Measurements from ENCODE around the gene OXLD1.

OXLD1 gene

GRCh38 chr17:81666342-81667191 is at the start of gene OXLD1, which contains the start of gene CCDC137:
OXLD1 (minus strand) TSS chr17:81666605; CDS start chr17:81666577, 28 bp downstream.
CCDC137 (plus strand) TSS chr17:81666737; CDS start chr17:81666767, 30 bp downstream.
- peak; percentile 90 for DNase-seq (ENCODE audit: low read depth)

GRCh38 chr17:81715107-81715871 is 48.9 kb upstream of the OXLD1 start:
- no peak for DNase-seq (ENCODE audit: low read depth)

- DNase-seq (ENCODE audit: low read depth), result no peak
Observed at GRCh38 chr17:81714412-81715106, 48.2 kb upstream of the OXLD1 start.

- DNase-seq (ENCODE audit: low read depth), result no peak
Observed at GRCh38 chr17:81713556-81714411, 47.4 kb upstream of the OXLD1 start.

- DNase-seq (ENCODE audit: low read depth), result no peak
Observed at GRCh38 chr17:81713004-81713555, 46.7 kb upstream of the OXLD1 start.

- DNase-seq (ENCODE audit: low read depth), result no peak
Observed at GRCh38 chr17:81712468-81713003, 46.1 kb upstream of the OXLD1 start.

GRCh38 chr17:81711814-81712467 is 45.5 kb upstream of the OXLD1 start, which contains the start of gene SLC25A10:
SLC25A10 (plus strand) TSS chr17:81712284; CDS start chr17:81712427, 143 bp downstream.
- DNase-seq (ENCODE audit: low read depth), result peak; percentile 61

GRCh38 chr17:81710514-81711308 is 44.3 kb upstream of the OXLD1 start:
- no peak for DNase-seq (ENCODE audit: low read depth)

- DNase-seq (ENCODE audit: low read depth), result no peak
Observed at GRCh38 chr17:81708739-81709185, 42.4 kb upstream of the OXLD1 start.

GRCh38 chr17:81707725-81708646 is 41.6 kb upstream of the OXLD1 start:
- no peak for DNase-seq (ENCODE audit: low read depth)

GRCh38 chr17:81706757-81707624 is 40.6 kb upstream of the OXLD1 start:
- DNase-seq (ENCODE audit: low read depth), result no peak

GRCh38 chr17:81706232-81706611 is 39.8 kb upstream of the OXLD1 start:
- no peak for DNase-seq (ENCODE audit: low read depth)

- no peak for DNase-seq (ENCODE audit: low read depth)
Observed at GRCh38 chr17:81705518-81706231, 39.3 kb upstream of the OXLD1 start.

GRCh38 chr17:81703747-81704654 is 37.6 kb upstream of the OXLD1 start:
- no peak for DNase-seq (ENCODE audit: low read depth)

Data from T-helper 22 cell (primary cell).